Tibial artery (tissue), 4 donors: Measurements from ENCODE around the gene IL1RAPL2.

ENCODE experiments used
- DNase-seq, 2 donors: peaks; one replicate each; pipeline ENCODE4 v3.0.0-alpha.2; 2019
- H3K27ac ChIP-seq, 2 donors: fragments of 200-600 bp; sonication (generic) in 1 of 2; 1 replicate in 1 of 2; 2 replicates in 1 of 2; pipeline ENCODE4 v1.5.1; 2018 to 2019; ENCODE audit warnings: mild to moderate bottlenecking in 1 of 2
- H3K27me3 ChIP-seq, 2 donors: fragments of 200-600 bp; sonication (generic) in 1 of 2; one replicate each; pipeline versions ENCODE4 v1.5.1 to v1.6.0; 2016 to 2019
- H3K36me3 ChIP-seq, 3 donors: fragments of 200-600 bp; sonication (generic) in 2 of 3; one replicate each; pipeline ENCODE4 v1.5.1; 2016 to 2019; ENCODE audit warnings: mild to moderate bottlenecking in 2 of 3
- H3K4me1 ChIP-seq, 4 donors: fragments of 200-600 bp; sonication (generic) in 2 of 4; 1 replicate in 3 of 4; 2 replicates in 1 of 4; pipeline ENCODE4 v1.5.1; 2016 to 2019
- H3K4me3 ChIP-seq, 2 donors: fragments of 200-600 bp; sonication (generic) in 1 of 2; 1 replicate in 1 of 2; 2 replicates in 1 of 2; pipeline ENCODE4 v1.5.1; 2018 to 2019; ENCODE audit warnings: mild to moderate bottlenecking in 2 of 2
- H3K9me3 ChIP-seq, 3 donors: fragments of 200-600 bp; sonication (generic) in 1 of 3; one replicate each; pipeline ENCODE4 v1.5.1; 2016 to 2019
- intact Hi-C: fragments of 100-400 bp; cut with DNase I; formaldehyde crosslinking; loops from one replicate; pipeline ENCODE4 v1.15.0; 2023; ENCODE audit warnings: low total_unique reads
- TF ChIP-seq, protein P1 (sequence below), 2 experiments: fragments of 200-600 bp in 1 of 2; fragments of 450-650 bp in 1 of 2; IDR thresholded peaks; one replicate each; pipeline ENCODE4 v1.5.1; 2017 to 2019; ENCODE audit warnings: antibody characterized with exemption in 2 of 2, mild to moderate bottlenecking in 1 of 2, moderate library complexity in 1 of 2

IL1RAPL2 gene

DNA sequence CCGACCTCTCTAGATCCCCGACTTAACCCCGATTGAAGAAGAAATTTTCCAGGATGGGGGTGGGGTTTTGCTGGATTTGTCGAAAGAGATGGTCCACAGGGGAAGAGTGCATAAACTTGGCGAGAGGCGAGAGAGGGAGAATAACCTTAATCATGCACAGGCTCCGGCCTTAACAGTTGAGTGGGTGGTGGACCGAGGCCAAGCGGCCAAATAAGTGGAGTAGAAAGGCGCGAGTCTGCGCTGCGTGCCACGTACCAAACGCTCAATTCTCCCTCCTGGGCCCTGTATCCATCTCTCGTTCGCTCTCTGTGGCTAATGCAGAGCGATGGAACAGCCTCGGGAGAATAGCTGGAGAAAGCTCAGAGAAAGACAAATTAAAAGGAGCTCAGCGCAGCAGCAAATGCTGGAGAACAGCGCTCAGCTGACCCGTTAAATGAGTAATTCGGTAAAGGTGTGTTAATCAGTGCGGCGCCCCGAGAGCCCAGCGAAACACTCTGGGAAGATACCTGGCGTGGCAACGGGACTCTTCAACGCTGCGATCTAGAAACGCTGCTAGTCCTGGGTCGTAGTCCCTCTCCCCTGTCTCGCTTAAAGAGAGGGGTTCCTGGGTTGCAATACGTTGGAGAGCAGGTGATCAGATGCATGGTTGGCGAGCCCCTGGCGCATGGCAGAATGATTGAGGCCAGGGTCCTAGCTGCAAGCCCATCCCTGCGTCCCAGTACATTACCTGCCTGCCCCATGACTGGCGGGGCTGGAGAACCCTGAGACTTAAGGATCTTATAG, 887 bp upstream of the IL1RAPL2 start:
- Histone ChIP-seq H3K27me3 (peaks cover 0 to 18% of the 10 kb centered on the region in 2 donors), H3K4me3 (no peak overlapping the region), H3K27ac (no peak overlapping the region), H3K9me3 (peaks cover 0 to 8% (median 0%) of the 10 kb centered on the region in 3 donors), H3K36me3 (no peaks in the 10 kb centered on the region), H3K4me1 (peaks cover 0 to 11% (median 0%) of the 10 kb centered on the region in 4 donors)
- TF ChIP-seq, protein P1, sequence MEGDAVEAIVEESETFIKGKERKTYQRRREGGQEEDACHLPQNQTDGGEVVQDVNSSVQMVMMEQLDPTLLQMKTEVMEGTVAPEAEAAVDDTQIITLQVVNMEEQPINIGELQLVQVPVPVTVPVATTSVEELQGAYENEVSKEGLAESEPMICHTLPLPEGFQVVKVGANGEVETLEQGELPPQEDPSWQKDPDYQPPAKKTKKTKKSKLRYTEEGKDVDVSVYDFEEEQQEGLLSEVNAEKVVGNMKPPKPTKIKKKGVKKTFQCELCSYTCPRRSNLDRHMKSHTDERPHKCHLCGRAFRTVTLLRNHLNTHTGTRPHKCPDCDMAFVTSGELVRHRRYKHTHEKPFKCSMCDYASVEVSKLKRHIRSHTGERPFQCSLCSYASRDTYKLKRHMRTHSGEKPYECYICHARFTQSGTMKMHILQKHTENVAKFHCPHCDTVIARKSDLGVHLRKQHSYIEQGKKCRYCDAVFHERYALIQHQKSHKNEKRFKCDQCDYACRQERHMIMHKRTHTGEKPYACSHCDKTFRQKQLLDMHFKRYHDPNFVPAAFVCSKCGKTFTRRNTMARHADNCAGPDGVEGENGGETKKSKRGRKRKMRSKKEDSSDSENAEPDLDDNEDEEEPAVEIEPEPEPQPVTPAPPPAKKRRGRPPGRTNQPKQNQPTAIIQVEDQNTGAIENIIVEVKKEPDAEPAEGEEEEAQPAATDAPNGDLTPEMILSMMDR (IDR thresholded peaks at IDR 0.05) = no peak
- DNase-seq = no peak
- intact Hi-C loops = no loop called here

DNA sequence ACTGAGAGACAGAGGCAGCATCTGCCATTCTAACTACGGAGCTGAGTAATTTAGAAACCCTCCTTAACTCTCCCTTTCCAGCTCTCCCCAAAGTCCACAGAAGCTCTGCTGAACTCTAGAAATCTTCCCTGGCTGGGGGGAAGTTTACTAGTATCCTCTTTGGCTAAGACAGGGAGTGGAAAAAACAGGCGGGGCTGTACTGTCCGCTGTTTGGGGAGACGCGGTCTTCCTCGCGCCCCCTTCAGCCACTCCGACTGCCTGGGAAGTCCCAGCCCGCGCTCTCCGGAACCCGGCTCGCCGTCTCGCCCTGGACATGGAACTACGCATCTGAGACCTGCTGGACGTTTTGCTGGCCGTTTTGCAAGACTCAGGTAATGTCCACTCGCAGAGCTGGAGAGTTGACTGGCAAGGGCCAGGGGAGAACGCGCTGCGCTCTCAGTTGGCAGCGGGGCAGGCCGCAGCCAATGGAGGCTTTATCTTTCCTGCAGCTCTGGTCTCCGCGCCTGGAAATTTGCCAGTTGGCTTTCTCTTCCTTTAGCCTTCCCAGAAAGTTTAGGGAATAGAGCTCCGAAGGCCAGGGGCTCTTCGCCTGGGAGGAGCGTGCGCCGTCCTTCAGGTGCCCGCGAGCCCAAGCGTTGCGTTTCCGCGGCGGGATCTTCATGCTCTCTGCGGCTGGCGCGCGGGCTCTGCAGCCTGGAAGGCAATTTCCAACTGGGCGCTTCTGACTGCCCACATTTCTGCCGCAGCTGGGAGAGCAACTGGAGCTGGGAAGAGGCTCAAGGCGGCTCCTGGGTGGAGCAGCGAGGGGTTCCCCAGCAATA, 892 bp downstream of the IL1RAPL2 start:
- Histone ChIP-seq H3K27ac (no peak overlapping the region), H3K4me1 (peaks cover 0 to 11% (median 0%) of the 10 kb centered on the region in 4 donors), H3K36me3 (no peaks in the 10 kb centered on the region), H3K9me3 (no peaks in the 10 kb centered on the region), H3K27me3 (peaks cover 0 to 18% of the 10 kb centered on the region in 2 donors), H3K4me3 (no peak overlapping the region)
- TF ChIP-seq, protein P1 (IDR thresholded peaks at IDR 0.05) = no peak
- intact Hi-C loops = no loop called here
- DNase-seq = no peak

DNA sequence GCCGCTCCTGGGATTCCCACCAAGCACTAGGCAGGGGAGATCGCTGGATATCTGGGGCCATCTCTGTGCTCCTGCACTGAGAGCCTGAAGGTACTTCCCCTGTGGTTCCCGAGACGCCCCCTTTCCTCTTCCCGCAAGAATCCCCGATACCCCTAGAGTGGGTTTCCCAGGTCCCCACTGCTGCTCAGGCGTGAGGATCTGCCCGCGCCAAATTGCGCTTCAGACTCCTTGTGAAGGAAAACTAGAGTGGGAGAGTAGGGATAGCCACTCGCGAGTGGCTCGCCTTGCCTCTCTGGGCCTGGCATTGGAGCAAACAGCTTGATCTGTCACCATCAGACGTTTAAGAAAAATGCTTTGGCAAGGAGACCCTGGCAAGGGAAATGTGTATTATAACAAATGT, 1.5 kb downstream of the IL1RAPL2 start:
- intact Hi-C loops = no loop called here
- no peak overlapping the region for H3K4me3 ChIP-seq
- H3K9me3 ChIP-seq = no peaks in the 10 kb centered on the region
- peaks cover 0 to 18% of the 10 kb centered on the region in 2 donors for H3K27me3 ChIP-seq
- no peaks in the 10 kb centered on the region for H3K36me3 ChIP-seq
- peaks cover 0 to 11% (median 0%) of the 10 kb centered on the region in 4 donors for H3K4me1 ChIP-seq
- TF ChIP-seq, protein P1 (IDR thresholded peaks at IDR 0.05) = no peak
- no peak overlapping the region for H3K27ac ChIP-seq
- no peak for DNase-seq

DNA sequence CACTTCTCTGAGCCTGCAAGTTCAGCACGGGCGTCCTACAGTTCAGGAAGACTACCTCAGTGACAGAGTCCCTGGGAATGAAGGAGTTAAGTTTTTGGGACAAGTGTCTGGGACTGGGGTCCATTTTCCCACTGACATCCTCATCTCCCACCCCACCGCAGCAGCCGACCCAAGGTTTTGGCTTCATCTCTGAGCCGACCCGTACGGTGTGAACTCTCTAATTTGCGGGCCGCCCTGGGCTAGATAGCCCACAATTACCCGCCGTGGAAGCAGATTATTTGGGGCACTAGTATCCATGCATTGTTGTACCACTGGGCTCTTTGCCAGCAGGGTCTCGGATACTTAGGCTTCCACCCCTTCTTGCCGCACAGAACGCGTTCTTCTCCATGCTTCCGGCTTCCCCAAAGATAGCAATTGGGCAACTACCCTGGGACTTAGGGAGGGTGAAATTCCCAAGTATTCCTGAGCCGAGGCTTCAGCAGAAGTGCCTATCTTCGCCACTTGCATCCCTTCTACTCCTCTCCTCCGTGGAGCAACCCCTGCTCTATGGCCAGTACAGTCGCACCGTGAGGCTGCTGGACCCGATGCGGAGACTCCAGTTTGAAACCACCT, 2.4 kb downstream of the IL1RAPL2 start:
- peaks cover 0 to 18% of the 10 kb centered on the region in 2 donors for H3K27me3 ChIP-seq
- H3K4me1 ChIP-seq = peaks cover 0 to 11% (median 0%) of the 10 kb centered on the region in 4 donors
- DNase-seq = no peak
- intact Hi-C loops = no loop called here
- H3K9me3 ChIP-seq = no peaks in the 10 kb centered on the region
- TF ChIP-seq, protein P1 (IDR thresholded peaks at IDR 0.05) = no peak
- H3K36me3 ChIP-seq = no peaks in the 10 kb centered on the region
- H3K4me3 ChIP-seq = no peak overlapping the region
- H3K27ac ChIP-seq = no peak overlapping the region

DNA sequence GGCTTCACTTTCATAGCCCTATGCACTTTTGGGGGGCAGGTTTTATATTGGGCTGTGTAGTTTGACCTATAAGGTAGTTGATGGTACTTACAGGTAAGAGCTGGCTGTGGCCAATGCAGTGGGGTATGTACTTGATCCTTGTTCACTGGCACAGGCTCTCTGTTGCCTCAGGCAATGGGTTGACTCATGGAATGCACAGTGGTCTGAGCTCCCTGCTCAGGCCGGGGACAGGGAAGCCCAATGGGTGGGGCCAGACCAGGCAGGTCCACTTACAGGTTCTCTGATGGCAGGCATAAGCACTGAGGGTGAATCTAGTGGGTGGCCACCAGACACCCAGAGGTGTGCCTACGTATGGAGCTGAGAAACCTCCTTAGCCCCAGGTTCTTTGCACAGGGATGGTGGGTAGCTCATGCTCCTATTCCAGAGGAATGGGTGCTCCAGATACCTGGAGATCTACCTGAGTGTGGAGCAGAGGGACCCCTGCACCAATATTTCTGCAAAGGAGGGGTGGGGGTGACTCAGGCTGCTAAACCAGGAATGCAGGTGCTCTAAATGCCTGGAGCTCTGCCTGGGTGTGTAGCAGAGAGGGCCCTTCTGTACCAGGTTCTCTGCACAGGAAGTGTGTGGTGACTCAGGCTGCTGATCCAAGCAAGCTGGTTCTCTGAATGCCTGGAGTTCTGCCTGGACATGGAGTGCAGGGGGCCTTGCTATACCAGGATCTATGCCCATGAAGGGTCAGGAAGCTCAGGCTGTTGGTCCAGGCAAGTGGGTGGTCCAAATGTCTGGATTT, 52.3 kb downstream of the IL1RAPL2 start:
- TF ChIP-seq, protein P1 (IDR thresholded peaks at IDR 0.05) = no peak
- intact Hi-C loops = no loop called here

More for the DNA sequence above, 52.3 kb downstream of the IL1RAPL2 start:
- Histone ChIP-seq H3K4me1 (no peaks in the 10 kb centered on the region), H3K36me3 (no peaks in the 10 kb centered on the region), H3K4me3 (no peak overlapping the region), H3K27ac (no peak overlapping the region), H3K9me3 (no peaks in the 10 kb centered on the region), H3K27me3 (no peaks in the 10 kb centered on the region)
- DNase-seq = no peak
